Activated T-cell treated with anti-CD3 and anti-CD28 coated beads, Interleukin-2, amount 50 U/mL, for 1 hour (primary cell): Measurements from ENCODE around the gene RUNX3.

Experiments
- DNase-seq: peaks from one replicate; pipeline ENCODE4 v3.0.0-alpha.2; 2020

The RUNX3 gene

DNA sequence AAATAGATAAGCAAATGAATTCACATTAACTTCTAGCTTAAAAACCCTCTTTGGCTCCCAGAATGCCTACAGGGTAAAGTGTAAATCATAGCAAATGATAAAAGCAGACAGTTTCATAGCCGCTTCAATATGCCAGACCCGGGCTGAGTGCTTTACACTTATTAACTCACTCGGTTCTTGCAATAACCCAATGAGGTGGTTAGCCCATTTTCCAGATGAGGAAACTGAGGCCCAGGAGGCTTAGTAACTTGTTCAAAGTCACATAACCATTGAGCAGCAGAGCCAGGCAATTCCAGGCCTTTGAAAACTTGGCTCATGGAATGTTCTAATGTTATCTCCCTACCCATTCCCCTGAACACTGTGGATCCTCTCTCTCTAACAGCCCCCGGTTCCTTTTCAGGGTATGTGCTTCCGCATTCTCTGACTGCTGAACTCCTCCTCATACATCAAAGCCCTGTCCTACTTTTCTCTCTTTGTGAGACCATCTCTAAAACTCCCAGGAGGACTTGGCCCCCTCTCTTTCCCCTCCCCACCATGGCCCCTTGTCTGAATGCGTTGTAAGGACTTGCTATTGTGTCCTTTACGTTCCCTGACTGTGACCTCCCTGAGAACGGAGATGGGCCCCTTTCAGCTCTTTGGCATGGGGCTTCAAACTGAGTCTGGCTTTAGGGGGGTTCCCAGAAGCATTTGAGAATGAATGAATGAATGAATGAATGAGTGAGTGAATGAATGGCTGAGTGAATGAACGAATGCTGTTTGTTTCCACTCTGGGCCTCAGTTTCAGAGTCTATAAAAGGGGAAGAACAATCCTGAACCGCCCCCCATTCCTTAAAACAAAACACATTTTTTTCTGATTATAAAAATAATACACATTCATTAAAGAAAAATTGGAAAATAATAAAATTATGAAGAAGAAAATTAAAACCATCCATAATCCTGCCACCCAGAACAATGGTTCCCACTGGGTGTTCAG lies 15.6 kb upstream of the RUNX3 start:
- no peak for DNase-seq

DNA sequence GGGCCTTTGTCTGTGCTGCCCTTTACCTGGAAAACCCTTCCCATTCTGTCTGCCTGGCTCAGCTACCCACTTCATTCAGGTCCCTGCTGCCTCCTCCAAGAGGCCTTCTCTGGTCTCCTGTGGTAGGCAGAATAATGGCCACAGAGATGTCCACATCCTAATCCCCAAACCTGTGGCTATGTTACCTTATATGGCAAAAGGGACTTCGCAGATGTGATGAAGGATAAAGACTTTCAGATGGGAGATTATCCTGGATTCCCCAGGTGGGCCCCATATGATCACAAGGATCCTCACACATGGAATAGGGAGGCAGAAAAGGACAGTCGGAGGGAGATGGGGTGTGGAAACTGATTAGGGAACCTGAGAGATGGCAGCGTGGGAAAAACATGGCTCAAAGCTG lies 14.2 kb upstream of the RUNX3 start:
- DNase-seq = no peak

DNA sequence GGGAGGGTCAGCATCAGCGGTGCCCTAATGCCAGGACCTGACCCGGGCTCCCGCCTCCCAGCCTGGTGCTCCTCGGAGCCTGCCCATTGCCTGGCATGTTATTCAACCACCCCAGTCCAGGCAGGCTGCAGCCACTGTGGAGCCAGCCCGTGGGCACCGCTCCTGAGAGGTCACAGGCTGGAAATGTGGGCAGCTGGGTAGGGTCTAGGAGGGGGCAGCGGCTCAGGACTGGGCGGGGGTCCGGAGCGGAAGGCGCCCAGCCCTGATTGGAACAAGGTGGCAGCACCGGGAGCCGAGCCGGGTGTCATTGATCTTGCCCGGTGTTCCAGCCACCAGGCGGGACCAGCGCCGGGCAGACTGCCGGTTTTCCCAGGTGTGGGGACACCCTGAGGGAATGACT lies 12.7 kb upstream of the RUNX3 start:
- DNase-seq = no peak

DNA sequence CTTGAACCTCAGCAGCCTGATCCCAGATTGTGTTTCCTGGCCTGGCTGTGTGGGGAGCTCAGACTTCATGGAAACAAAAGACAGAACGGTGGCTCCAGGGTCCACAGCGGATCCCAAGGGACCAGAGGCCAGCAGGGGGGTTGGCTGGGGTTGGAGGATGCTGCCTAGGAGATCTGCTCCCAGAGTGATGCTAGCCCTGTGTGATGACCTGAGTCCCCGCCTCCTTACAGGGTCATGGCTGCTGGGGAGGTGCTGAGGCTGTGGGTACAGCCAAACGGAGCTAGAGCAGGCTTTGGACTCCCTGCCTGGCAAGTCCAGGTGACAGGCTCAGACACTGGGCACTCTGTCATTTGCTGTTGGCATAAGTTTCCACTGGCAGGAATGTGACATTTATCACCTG lies 11.5 kb upstream of the RUNX3 start:
- DNase-seq = no peak

DNA sequence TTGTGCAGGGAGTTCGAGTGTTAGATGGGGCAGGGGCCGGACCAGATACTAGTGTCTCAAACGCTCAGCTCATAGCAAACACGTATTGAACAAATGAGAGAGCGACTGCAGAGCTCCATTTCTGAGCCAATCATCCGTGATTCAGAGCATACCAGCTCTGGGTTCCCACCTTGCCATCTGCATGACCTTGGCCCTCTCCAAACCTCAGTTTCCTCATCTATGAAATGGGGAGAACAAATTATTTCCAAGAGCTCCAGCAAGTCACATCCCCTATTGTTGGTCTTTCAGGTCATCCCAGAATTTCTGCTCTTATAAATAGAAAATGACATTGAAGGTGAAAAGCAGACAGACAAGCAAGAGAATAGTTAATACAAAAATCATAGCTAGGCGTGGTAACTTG lies 10.2 kb upstream of the RUNX3 start:
- DNase-seq = no peak

DNA sequence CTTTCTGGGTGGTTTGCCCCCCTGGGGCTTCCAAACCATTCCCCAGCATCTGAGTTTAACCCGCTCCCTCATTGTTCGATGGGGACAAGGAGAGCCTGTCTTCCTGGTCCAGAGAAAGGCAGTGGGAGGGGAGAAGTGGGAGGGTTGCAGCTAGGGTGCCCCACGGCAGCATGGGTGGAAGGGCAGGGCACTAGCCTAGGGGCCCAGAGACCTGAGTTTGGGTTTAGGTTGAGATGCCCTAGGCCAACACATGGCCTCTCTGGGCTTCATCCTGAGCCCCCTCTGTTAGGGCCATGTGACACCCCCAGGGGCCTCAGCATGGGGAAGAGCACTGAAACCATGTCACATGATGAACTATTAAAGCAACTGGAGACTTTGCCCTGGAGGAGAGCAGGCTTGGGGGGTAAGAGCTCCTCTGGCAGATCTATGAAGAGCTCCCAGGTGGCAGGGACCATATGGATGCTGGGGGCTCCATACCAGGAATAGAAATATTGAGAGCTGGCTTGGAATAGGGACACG lies 9.7 kb upstream of the RUNX3 start:
- DNase-seq = no peak

DNA sequence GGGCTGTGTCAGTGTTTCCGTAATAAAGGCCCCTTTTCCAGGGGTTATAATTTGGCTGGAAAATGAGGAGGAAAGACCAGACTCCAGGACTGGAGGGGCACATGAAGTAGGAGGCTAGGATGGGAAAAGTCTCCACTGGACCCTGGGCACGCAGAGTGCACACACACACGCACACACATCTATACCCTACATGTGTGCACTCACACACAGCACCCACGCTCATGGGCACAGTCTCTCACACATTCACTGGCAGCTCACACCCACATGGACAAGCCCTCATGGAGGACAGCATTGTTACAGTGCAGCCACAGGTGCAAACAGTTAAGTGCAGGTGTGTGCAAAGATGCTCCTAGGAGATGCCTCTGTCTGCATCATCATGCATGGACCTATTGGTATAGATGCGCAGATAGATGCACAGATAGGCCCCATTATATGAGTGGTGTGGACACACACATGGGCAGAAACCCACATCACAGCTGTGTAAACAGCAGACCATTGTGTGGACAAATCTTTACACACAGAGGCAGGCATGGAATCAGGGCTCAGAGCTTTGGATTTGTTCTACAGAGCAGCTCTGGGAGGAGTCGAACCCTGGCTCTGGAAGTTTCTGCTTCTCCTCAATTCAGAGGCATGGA lies 9.1 kb upstream of the RUNX3 start:
- DNase-seq = no peak

DNA sequence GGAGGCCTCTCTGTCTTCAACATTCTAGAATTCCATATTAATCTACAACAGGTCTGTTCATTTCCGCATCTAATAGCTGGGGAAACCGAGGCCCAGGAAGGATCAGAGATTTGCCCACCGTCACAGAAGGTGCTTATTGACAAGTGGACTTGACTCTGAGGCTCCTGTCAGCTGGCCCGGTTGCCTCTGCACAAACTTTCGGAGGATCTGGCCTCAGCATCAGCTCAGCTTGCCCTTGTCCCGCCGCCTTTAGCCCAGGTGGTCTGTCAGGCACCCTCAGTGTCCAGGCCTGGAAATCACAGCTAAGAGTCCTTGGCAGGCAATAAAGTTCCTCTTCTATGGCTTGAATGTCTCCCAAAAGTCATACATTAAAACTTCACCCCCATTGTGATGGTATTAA lies 8.2 kb upstream of the RUNX3 start:
- DNase-seq = no peak

DNA sequence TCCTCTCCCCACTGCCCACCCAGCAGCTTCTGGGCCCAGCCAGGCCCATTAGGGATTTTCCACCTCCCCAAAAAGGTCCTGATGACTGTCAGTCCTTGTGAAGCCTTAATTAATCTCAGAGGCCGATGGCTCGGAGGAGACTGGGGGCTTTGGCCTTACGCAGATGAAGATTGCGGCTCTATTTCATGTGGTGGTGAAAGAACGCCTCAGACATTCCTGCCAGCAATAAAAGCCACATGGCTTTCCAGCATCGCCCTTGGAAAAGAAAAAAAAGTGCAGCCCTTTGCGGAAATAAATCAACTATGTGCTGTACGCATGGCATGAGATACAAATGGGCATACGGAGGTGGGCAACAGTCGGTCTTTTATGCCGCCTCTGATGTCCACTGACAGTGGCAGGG lies 6.6 kb upstream of the RUNX3 start:
- no peak for DNase-seq

DNA sequence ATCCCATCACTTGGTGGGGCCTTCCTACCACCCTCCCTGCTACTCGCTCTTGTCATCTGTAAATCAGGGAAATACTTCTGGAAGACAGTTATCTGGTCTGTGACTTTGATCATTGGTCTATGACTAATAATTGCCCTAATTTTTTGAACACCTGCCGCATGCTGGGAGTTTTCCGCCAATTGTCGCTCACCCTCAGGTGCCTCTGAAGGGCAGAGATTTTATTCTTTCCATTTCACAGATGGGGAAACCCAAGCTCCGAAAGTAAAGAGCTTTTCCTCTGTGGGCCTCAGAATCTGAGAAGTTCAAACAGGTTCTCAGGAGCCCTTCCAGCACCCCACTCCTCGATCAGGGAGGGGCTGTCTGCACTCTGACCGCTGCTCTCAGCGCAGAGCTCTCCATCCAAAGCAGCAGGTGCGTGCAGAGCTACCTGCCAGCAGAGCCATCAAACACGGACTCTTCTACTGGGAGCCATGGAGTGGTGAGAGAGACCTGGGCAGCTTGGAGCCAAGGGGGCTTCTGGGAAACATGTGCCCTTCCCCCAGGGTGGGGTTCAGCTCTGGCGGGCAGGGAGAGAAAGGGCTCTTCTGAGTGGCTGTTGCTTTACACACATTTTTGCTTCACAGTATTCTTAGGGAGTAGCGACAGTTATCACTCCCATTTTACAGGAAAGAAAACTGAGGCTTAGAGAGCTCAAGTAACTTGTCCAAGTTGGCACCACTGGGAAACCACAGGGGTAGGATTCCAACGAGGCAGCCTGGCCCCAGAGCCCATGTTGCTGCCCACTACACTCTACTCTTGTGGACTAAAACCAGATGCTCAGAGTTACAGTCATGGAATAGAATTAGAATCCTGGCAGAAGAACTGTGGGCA lies 5.8 kb upstream of the RUNX3 start:
- DNase-seq = no peak

DNA sequence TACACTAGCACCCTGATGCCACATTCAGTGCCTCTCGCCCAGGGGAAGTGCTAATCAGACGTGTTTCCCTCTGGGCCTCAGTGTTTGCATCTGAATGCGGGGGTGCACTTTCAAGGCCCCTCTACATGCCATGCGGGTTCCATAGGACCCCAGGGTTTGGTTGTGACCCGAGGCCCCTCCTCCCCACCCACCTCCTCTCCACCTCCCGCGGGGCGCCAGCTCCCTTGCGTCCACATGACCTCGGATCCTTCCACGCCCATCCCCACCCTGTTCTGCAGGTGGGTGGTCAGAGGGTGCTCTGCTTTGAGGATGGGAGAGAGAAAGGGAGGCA lies 5.1 kb upstream of the RUNX3 start:
- no peak for DNase-seq

DNA sequence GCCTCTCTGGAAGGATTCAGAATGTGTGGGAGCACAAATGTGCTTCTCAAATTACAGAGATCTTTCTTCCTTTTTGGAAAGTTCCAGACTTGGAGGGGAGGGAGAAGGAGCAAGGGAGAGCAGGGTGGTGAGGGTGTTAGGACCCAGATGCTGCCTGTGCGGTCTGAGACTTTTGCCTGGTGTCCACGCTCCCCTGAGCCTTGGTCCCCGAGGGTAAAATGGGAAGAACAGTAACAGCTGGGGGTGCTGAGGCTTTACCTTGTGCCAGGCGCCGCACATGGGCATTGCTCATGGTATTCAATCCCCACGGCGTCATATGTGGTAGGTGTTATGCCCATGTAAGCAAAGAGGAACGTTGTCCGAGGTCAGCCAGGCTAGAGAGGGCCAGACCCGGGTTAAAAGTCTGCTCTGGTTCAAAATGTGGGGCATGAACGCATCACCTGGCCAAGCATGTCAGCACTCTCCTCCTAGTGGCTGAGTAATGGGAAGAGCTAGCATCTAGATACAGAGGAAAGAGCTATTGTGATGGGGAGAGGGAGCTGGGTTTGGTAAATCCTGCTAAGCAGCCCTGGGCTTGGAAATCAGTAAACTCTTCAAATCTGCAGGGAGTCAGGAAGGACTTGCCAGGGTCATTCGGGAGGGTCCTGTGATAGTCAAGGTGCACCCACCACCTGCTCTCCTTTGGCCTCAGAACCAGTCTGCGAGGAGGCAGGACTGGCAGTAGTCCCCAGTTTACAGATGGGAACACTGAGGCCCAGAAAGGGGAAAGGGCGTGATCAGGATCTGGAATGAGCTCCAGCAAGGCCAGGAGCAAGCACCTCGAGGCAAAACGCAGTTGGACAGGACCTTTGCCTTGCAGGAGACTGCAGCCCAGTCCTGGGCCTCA lies 4.5 kb upstream of the RUNX3 start:
- DNase-seq = no peak

DNA sequence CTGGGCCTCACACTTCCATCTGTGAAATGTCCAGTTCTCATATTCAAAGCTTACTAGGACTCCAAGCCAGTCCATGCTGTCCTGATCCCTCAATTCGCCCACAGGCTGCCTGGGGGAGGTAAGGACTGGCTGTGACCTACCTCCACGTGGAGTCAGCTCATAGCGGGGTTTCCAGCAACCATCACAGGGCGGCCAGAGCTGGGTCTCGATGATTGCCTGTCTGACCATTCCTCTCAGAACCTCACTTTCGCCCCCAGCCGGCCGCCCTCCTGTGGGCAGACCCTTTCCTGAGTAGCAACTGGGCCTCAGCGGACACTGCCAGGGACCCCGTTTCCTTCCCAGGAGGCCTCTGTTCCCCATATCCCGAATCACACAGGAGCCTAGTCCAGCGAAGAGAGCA lies 3.4 kb upstream of the RUNX3 start:
- DNase-seq = no peak

DNA sequence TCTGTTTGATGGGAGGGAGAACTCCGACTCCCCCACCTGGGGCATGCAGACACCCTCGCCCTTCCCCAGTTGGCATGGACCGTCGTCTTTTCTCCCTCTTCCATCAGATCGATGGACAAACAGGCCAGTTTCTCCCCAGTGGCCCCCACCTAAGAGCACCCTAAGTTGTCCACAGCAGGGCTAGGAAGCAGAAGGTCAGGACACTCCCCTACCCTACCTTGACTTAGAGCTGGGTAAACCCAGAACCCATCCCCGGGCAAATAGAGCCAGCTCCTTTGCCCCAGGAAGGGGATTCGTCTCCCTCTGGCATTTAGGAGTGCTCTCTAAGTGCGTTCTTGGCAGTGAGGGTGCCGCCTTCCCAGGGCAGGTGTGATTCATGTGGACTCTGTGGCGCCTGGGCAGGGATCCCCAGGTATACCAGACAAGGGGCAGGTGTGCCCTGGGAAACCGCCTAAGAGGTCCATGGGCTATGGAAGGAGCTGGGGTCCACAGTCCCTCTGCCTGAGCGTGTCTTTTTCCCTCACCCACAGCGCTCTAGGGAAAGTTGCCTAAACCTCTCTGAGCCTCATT lies 2.7 kb upstream of the RUNX3 start:
- DNase-seq = no peak

DNA sequence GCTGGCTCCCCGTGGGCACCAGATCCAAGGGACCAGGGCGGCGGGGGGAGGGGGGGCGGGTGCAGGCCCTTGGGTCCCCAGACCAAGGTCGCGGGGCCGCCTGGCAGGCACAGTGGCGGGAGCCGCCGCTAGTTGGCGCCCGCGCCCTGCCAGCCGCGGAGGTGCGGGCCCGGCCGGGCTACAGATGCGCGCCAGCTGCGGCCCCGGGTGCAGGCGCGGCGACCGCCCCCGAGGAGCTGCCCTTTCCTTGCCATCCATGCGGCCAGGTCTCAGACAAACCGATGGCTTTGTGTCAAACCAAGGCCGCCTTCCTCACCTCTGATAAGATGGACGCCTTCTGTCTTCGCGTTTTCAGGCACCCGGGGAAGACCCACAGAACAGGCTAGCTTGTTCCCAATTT lies 2.2 kb upstream of the RUNX3 start:
- peak; percentile 78 for DNase-seq

DNA sequence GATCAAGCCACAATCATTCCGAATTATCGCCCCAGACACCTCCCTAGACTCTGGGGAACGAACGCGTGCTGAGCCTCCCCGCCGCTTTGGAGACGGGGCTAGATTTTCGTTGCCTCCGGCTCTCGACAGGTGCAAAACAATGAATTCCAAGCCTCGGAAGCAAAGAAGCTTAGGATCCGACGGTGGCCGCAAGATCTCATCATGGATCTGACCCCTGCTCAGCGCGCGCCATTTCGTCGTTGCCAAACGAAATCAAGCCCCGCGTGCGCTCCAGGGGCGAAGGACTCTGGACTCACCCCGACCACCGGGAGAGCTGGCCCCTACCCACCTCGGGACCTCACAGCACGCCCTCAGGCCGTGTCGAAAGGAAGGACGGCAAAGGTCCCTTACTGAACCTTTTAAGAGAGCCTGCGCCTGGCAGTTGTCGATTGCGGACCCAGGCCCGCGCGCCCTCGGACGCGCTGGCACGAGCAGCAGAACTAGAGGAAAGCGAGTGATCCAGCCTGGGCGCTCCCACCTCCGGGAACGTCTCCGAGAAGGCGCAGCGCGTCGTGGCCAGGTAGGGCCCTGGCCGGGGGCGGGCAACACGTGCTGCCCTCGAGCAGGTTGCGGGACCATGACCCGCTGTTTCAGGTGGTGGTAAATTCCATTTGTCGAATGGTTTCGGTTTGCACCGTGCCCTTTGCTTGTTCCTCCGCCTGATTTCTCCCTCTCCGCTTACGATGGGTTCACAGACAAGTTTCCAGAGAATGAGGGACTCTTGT lies 1.6 kb upstream of the RUNX3 start:
- no peak for DNase-seq

DNA sequence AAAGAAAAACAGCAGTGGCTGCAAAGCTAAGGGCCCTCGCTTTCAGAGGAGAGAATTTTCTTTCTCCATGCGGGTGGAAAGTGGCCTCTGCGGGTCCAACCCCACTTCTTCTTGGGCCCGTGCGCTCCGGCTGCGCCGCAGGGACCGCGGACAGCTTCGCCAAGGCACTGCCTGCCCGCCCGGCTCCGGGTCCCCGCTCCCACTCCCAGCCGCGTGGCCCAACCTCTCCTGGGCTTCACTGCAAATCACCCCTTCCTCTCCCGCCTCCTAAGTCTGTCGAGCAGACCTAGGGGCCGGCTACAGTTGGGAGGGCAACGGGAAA lies 1.0 kb upstream of the RUNX3 start:
- DNase-seq = no peak

DNA sequence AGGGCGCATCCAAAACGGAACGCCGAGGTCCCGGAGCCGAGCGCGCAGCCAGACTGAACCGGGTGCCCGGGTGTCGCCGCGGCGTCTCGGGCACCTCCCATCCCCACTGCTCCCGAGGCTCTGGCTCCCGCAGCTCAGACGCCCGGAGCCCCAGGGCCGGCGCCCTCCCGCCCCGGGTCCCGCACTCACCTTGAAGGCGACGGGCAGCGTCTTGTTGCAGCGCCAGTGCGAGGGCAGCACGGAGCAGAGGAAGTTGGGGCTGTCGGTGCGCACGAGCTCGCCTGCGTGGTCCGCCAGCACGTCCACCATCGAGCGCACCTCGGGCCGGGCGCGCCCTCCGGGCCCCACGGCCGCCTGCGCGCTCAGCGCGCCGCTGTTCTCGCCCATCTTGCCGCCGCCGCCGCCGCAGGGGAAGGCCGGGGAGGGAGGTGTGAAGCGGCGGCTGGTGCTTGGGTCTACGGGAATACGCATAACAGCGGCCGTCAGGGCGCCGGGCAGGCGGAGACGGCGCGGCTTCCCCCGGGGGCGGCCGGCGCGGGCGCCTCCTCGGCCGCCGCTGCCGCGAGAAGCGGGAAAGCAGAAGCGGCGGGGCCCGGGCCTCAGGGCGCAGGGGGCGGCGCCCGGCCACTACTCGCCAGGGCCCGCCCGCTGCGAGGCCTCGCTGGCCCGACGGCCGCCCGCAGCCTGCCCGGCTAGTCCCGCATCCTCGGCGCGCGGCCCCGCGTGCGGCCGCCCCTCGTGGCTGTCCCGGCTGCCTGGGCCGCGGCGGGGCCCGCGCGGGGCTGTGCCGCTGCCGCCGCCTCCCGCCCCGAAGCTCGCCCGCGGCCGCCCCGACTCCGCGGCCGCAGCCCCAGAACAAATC lies 447 bp downstream of the RUNX3 start:
- DNase-seq = peak; percentile 70

DNA sequence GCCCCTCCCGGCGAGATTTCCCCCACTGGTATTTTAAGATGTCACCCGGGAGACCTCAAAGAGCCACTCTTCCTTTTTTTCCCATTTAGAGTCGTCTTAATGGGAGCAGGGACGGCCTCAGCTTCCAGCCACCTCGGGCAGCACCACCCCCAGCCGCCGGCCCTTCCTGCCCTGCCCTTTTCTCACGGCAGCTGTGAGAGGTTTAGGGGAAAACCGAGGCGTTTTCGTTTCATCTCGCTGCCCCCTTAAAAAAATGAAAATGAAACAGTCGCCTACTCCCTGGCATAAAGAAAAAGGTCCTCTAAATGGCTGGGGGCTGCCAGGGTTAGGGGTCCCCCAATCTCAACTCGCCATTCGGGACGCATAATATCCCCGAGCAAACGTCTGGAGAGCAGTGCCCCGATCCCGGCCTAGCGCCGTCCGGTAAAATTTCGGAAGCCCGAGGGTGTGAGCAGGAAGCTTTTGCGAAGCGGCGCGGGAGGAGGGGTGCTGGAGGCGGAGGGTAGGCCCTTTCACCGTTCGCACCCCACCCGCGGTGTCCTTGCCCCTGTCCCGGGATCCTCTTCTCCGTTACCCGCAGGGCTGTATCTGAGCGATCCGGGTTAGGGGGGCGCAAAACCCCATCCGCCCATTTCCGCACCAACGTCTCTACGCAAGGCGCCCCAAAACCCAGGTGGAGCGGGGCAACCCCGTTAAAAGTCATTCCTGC lies 1.2 kb downstream of the RUNX3 start:
- peak; percentile 72 for DNase-seq
